Panc1 (cell line): ENCODE data around the gene RGS5. TPM values are rescaled to one million over a fixed set of nuclear protein-coding genes. Genes with fewer than 3 reads are reported as not detected.

Experiments
- ATAC-seq: fragments of 200-7000 bp; cut with Tn5 transposase; 2 replicates; pipeline ENCODE4 v1.9.1; 2020; ENCODE audit warnings: mild to moderate bottlenecking, moderate library complexity
- BruUV-seq: library from RNA; stranded (reverse); fragments of 400-500 nt; replicated peaks from 2 replicates; lab custom pipeline; 2021; lab: Mats Ljungman, UMichigan
- CTCF ChIA-PET: fragments of 300-600 bp; sonication (Branson Sonifier 250); formaldehyde crosslinking; loops from one replicate; lab custom pipeline; 2022; ENCODE audit warnings: antibody characterized with exemption; lab: Charles Lee
- POLR2A ChIA-PET: fragments of 300-600 bp; sonication (Branson Sonifier 250); formaldehyde crosslinking; loops from one replicate; lab custom pipeline; 2022; ENCODE audit warnings: antibody characterized with exemption; lab: Charles Lee
- DNase-seq: peaks from one replicate; pipeline ENCODE4 v3.0.0-alpha.2; 2010; ENCODE audit warnings: low read depth, low spot score
- H3K27ac ChIP-seq: 2 replicates; pipeline ENCODE4 v1.5.1; 2011; ENCODE audit warnings: mild to moderate bottlenecking, low read length, inconsistent platforms
- H3K27me3 ChIP-seq: fragments of 200-500 bp; sonication (Bioruptor generic); 2 replicates; pipeline ENCODE4 v1.6.0; 2014; ENCODE audit warnings: low read length, inconsistent platforms; ENCODE audit not compliant: control insufficient read depth, insufficient read depth
- H3K36me3 ChIP-seq: fragments of 200-500 bp; sonication (Bioruptor generic); 2 replicates; pipeline ENCODE4 v1.5.1; 2014; ENCODE audit warnings: inconsistent platforms, mild to moderate bottlenecking, low read length, moderate library complexity; ENCODE audit not compliant: control insufficient read depth, insufficient read depth
- H3K4me1 ChIP-seq: 2 replicates; pipeline ENCODE4 v1.5.1; 2011; ENCODE audit warnings: inconsistent platforms, mild to moderate bottlenecking, low read length, moderate library complexity; ENCODE audit not compliant: control insufficient read depth, insufficient read depth
- H3K4me3 ChIP-seq, 2 experiments: 2 replicates each; pipeline ENCODE4 v1.5.1; 2011 to 2012; ENCODE audit warnings: low read depth in 2 of 2, low read length in 2 of 2, mild to moderate bottlenecking in 2 of 2, inconsistent platforms in 1 of 2, moderate library complexity in 1 of 2
- H3K9me3 ChIP-seq: fragments of 200-500 bp; sonication (Bioruptor generic); 2 replicates; pipeline ENCODE4 v1.5.1; 2014; ENCODE audit warnings: low read depth, mild to moderate bottlenecking, inconsistent platforms, low read length, moderate library complexity; ENCODE audit not compliant: control insufficient read depth, insufficient read depth
- CTCF ChIP-seq: fragments of 450-650 bp; IDR thresholded peaks from 2 replicates; pipeline ENCODE4 v1.5.1; 2017; ENCODE audit warnings: mild to moderate bottlenecking
- POLR2AphosphoS5 ChIP-seq: IDR thresholded peaks from 2 replicates; pipeline ENCODE4 v1.6.1; 2012; ENCODE audit warnings: mild to moderate bottlenecking, low read depth, low read length, moderate library complexity
- REST ChIP-seq, 2 experiments: IDR thresholded peaks; 2 replicates each; pipeline ENCODE4 v1.6.1; 2011 to 2012; ENCODE audit warnings: low read depth in 2 of 2, control low read depth in 1 of 2, low read length in 1 of 2, mild to moderate bottlenecking in 1 of 2, moderate library complexity in 1 of 2; ENCODE audit not compliant: insufficient read depth in 1 of 2
- SIN3A ChIP-seq: IDR thresholded peaks from 2 replicates; pipeline ENCODE4 v1.6.1; 2012; ENCODE audit warnings: low read depth, mild to moderate bottlenecking, low read length, moderate library complexity, borderline replicate concordance; ENCODE audit not compliant: insufficient read depth
- TCF7L2 ChIP-seq: IDR thresholded peaks from 2 replicates; pipeline ENCODE4 v1.6.1; 2011; ENCODE audit warnings: mild to moderate bottlenecking, low read depth, low read length, inconsistent platforms
- in situ Hi-C: cut with HindIII; loops from 2 replicates; pipeline ENCODE4 v1.10.0; 2016; ENCODE audit warnings: low sequenced_read_pairs, low pct_unique_long_range_greater_than_20kb
- intact Hi-C: fragments of 100-400 bp; cut with micrococcal nuclease; formaldehyde crosslinking; loops from one replicate; pipeline ENCODE4 v1.10.0; 2022; ENCODE audit not compliant: unreplicated experiment
- total RNA-seq: library from RNA; stranded (reverse); gene quantifications from one replicate; pipeline ENCODE4 v1.2.1, GENCODE V29; 2021; ENCODE audit not compliant: unreplicated experiment

The RGS5 gene
- total RNA-seq, 1 experiment from 2014 or later = 1.5 TPM

DNA sequence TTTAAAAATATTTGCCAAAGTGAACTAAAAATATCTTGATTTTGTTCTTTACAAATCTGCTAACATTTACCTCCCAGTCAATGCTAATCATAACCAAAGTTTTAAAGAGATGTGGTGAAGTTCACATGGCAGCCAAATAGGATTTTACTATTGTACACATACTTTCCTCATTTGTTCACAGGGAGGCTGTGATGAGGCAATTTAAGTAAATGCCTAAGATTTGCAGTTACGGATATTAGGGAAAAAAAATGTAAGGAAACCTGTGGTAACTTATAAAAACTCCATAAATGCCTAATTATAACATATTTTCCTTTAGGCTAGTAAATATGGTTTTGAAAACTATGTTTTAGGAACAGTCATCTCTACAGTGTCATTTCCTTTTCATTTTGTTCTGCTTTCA lies 32.4 kb downstream of the RGS5 start:
- H3K27ac ChIP-seq = no peak overlapping the region
- no peaks in the 10 kb centered on the region for H3K9me3 ChIP-seq
- CTCF ChIA-PET = no interaction called here
- no peaks in the 10 kb centered on the region for H3K36me3 ChIP-seq
- POLR2A ChIA-PET = interaction anchor here (0.7 kb wide), 1 partner anchor 292 kb away, joined by 3 read pairs; no protein-coding TSS in a partner anchor
- TF ChIP-seq POLR2AphosphoS5 (no peak), TCF7L2 (no peak), SIN3A (no peak), CTCF (no peak), REST (IDR thresholded peaks at IDR 0.05; ENCODE audit: insufficient read depth in 1 of 2, low read depth in 2 of 2, low read length in 1 of 2) (no peak)
- H3K4me3 ChIP-seq = no peak overlapping the region
- no peaks in the 10 kb centered on the region for H3K27me3 ChIP-seq
- H3K4me1 ChIP-seq = 0 out of 2 replicates have a peak, but pooled peaks cover 3% of the 10 kb centered on the region
- intact Hi-C loops (loop anchor here (10.0 kb wide), 1 partner anchor 144 kb away; no protein-coding TSS in a partner anchor), in situ Hi-C loops (no loop called here)
- DNase-seq (no peak), ATAC-seq (no peak)
- BruUV-seq = no TSS peak

GRCh38 chr1:163169553-163169952 lies 33.2 kb downstream of the RGS5 start:
- Histone ChIP-seq H3K27me3 (no peaks in the 10 kb centered on the region), H3K27ac (no peak overlapping the region), H3K9me3 (no peaks in the 10 kb centered on the region), H3K4me3 (no peak overlapping the region), H3K36me3 (no peaks in the 10 kb centered on the region), H3K4me1 (0 out of 2 replicates have a peak, but pooled peaks cover under 1% of the 10 kb centered on the region)
- intact Hi-C loops (no loop called here), in situ Hi-C loops (no loop called here)
- no peak for TF ChIP-seq REST (IDR thresholded peaks at IDR 0.05; ENCODE audit: insufficient read depth in 1 of 2, low read depth in 2 of 2, low read length in 1 of 2)
- no peak for TF ChIP-seq TCF7L2
- DNase-seq = no peak
- ATAC-seq = no peak
- POLR2A ChIA-PET = no interaction called here
- no TSS peak for BruUV-seq
- CTCF ChIA-PET = no interaction called here
